Stimulated activated naive CD8-positive, alpha-beta T cell treated with anti-CD3 and anti-CD28 coated beads, Interleukin-15, Interleukin-2, amounts not matched to agents 100 U/mL and 50 U/mL, for 24 hours (primary cell): ENCODE data around the gene TMX1.

Source experiments
- ATAC-seq: fragments of 150-1000 bp; cut with Tn5 transposase; one replicate; pipeline ENCODE4 v1.10.0; 2021
- DNase-seq: peaks from one replicate; pipeline ENCODE4 v3.0.0; 2021

The TMX1 gene

DNA sequence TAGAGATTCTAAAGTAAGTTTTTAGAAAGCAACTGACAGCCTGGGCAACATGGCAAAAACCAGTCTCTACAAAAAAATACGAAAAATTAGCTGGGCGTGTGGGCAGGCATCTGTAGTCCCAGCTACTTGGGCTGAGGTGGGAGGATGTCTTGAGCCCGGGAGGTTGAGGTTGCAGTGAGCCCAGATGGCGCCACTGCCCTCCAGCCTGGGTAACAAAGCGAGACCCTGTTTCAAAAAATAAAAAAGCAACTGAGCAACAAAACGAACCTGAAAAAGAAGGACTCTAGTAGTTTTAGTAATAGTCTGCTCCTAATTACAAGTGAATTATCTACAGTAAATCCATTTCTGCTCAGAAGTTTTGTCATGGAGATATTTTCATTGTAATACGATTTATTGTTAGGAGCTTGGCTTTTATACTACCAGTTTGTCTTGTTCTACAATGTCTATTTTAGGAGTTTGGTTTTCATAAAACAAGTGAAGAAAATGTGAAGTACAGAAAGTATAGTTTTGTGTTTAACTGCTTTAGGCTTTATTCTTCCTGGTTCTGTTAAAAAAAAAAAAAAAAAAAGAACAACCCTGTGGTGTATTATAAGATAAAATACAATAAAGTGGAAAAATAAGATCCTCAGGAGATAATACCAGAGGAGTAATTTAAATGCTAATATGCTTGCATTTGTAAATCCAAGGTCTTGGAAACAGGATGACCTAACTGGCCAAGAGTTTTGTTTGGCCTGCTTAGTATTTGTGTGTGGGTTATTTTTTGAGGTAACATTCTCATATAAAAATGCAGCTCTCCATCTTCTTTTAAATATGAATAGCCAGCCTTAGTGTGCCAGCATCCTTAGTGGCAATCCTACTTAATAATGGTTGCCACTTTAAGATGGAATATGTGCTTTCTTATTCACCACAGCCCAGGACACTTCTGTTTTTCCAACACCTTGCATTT lies 2.8 kb downstream of the TMX1 start:
- DNase-seq: no peak
- ATAC-seq: no peak

DNA sequence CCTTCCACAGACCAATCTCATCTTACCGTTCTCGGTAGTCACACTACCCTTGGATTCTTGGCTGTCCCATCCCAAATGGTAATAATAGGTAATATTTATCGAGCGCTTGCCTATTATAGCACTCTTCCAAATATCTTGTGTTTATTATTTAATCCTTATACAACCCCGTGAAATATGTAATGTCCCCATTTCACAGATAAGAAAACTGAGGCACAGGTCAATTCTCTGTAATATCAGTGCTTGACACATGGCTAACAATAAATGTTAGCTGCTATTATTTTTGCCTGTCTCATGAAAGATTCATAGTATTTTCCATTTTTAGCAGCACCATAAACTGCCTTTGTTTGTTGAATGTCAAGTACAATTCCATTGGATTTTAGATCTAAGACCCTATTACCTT lies 4.5 kb downstream of the TMX1 start:
- ATAC-seq (no peak), DNase-seq (no peak)

DNA sequence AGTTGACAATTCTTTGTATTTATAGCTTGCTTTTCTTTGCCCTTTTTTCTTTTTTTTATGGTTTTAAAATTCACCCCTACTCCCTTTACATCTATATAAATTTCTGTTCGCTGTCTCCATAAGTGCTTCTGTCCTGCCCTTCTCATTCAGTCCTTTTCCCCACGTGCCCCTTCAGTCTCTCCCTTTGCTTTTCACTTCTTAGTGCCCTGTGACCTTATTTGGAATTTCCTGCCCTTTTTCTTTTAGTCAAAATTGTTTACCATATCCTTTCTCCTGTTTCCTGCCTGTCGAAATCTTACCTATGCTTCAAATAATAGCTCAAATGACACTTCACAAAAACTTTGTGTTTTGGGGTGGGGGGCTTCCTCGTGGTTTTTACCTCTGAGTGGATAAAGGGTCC lies 6.0 kb downstream of the TMX1 start:
- DNase-seq: no peak
- ATAC-seq: no peak

DNA sequence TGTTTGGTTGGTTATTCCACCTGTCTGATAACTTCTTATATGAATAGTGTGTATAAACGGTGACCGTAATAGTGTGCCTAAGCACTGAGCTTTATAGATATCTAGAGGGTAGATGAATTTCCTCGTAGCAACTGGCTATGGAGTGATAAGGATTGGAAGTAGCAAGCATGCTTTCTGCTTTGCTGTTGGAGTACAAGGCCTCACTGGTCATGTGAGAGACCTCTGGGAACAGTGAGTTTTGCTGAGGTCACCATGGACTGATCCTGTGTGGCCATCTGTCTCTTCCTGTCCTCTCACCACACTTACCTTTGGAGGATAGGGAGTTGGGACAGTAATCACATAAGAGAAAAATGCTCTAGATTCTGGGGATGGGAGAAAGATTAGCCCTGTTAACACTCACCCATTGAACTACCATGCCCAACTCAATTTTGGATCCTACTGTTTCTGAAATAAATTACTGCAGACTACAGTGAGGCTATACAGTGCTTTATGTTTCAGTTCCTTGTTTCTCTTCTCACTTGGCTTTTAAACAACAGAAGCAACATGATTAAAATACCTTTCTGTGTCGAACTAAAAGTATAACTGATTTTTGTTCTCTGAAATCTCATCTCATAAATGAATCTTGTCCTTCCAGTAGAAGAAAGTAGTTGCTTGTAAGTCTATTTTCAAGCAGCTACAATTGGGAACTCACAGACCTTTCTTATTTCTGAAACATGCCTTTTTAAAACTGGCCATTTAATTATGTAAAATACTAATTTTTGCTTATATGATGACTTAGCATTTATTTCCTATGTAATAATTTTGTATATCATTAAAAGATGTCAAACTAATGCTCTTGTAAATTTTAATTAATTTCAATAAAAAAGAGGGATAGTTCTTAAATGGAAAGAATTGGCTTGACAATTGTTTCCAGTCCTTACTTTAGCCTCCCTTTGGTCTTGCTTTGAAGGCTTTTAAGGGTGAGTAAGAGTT lies 8.3 kb downstream of the TMX1 start:
- no peak for ATAC-seq
- DNase-seq: no peak

DNA sequence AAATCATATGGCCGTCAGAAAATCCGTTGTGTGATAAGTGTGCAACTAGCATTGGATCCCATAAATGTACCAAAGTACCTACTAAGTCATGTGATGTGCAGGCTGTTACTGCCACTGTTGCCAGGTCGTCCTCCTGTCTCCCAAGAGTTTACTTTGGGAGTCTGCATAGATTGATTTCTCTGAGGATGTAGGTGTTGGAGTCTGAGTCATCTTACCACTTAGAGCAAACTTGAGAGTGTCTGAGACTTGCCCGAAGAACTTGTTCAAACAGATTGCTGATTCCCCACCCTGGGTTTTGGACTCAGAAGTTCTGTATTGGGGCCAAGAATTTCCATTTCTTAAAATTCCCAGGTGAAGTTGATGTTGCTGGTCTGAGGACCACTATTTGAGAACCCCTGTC lies 11.4 kb downstream of the TMX1 start:
- DNase-seq: no peak
- no peak for ATAC-seq

DNA sequence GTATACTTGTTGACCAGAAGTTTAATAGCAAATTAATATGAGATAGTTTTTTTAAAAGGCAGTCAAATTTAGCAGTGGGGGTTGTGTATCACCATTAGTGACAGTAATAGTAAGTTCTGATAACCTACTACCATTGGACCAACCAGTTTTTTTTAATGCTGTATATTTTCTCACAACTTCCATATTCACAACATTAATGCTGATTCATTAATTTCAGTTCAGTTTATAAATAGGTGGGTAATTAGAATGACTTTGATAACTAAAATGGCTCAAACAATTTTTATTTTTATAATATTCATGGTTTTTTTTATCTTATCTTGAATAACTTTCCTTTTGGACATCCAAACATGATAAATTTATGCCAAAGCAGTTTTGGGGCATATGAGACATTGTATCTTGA lies 13.8 kb downstream of the TMX1 start:
- no peak for ATAC-seq
- DNase-seq: no peak

DNA sequence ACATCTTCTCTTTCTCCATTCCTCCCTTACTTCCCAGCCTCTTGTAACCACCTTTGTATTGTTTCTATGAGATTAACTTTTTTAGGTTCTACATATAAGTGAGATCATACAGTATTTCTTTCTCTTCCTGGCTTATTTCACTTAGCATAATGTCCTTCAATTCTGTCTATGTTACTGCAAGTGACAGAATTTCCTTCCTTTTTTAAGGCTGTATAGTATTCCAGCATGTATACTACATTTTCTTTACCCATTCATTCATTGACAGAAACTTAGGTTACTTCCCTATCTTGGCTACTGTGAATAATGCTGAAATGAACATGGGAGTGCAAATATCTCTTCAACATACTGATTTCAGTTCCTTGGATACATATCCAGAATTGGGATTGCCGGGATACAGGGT lies 18.2 kb downstream of the TMX1 start:
- ATAC-seq: no peak
- no peak for DNase-seq

DNA sequence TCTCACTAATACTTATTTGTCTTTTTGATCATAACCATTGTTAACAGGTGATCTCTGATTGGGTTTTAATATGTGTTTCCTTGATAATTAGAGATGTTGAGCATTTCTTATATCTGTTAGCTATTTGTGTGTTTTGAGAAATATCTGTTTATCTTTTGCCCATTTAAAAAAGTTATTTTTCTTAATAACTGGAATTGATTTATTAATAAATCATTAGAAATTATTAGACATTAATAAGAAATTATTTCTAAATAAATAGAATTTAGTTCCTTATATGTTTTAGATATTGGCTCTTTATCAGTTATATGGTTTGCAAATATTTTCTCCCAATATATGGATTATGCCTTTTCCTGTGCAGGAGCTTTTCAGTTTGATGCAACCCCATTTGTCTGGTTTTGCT lies 18.7 kb downstream of the TMX1 start:
- ATAC-seq (no peak), DNase-seq (no peak)

DNA sequence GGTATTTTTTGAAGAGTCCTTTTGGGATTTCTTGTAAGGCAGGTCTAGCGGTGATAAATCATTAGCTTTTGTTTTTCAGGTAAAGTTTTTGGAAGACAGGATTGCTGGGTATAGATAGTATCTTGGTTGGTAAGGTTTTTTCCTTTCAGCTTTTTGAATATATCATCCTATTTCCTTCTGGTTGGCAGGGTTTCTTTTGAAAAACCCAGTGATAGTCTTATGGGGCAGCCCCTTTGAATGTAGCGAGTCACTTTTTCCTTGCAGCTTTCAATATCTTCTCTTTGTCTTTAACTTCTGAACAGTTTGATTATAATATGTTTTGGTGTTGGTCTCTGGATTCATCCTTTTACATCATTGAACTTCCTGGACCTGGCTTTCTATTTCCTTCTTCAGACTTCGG lies 20.2 kb downstream of the TMX1 start:
- DNase-seq (no peak), ATAC-seq (peak; percentile 84)

DNA sequence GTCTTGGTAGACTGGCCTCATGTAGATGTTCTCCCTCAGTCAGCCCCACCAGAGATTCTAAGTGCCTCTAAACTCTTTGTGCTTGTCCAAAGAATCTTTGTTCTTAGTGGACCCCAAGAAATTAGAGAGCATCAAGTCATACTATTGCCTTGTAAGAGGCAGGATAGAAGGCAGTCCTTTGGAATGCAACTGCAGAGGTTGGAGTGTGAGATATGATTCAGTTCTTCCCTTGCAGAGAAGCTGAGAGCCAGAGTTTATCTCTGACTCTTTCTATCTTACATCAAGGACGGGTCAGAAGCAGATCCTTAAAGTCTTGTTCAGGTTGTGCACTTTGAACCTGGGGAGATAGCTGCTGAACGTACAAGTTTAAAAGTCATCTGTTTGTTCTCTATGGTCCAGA lies 21.1 kb downstream of the TMX1 start:
- DNase-seq: no peak
- ATAC-seq: no peak

DNA sequence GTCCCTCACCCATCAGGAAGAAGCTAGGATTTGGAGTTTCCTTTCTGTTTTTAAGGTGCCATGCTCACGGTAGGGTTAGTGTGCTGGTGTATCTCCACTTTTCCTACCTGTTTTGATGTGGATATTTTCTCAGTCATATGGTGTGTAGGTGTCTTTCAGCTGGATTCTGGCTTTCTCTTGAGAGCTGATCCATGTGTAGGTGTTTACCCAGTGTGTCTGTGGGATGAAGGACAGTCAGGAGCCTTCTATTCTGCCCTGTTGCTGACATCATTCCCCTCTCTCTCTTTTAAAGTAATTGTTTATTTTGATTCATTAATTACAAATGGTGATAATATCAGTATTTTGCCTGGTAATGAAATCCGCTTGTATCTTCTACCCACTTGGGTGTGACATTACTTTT lies 22.8 kb downstream of the TMX1 start:
- no peak for ATAC-seq

DNA sequence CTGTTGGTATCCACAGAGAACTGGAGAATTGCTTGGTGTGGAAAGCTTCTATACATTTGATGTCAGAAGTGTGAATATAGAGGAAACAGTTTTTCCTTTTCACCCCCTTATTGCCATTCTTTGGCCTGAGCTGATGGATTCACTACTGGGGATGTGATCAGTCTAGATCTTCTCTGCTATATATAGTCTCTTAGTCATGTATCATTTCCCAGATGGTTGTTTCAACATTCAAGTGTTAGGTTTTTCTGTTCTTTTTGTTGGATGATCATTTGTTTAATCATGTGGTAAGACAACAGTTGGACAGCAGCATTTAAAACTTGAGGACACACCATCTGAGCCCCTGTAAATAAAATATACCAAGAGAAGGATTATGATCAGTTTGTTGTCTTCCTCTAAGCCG lies 29.6 kb downstream of the TMX1 start:
- DNase-seq (no peak), ATAC-seq (no peak)

More for the DNA sequence above, 22.8 kb downstream of the TMX1 start:
- DNase-seq: no peak

DNA sequence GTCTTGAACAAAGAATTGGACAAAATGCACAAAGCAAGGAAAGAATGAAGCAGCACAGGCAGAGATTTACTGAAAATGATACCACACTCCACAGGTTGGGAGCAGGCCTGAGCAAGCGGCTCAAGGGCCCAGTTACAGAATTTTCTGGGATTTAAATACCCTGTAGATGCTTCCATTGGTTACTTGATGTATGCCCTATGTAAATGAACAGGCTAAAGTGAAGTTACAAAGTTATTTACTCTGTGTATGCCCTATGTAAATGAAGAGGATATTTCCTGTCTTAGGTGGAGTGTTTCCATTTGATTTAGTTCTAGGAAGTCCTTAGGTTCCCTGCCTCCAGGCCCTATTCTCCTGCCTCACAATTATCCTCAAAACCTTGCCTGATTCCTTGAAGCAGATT lies 36.6 kb downstream of the TMX1 start:
- no peak for ATAC-seq
- no peak for DNase-seq

DNA sequence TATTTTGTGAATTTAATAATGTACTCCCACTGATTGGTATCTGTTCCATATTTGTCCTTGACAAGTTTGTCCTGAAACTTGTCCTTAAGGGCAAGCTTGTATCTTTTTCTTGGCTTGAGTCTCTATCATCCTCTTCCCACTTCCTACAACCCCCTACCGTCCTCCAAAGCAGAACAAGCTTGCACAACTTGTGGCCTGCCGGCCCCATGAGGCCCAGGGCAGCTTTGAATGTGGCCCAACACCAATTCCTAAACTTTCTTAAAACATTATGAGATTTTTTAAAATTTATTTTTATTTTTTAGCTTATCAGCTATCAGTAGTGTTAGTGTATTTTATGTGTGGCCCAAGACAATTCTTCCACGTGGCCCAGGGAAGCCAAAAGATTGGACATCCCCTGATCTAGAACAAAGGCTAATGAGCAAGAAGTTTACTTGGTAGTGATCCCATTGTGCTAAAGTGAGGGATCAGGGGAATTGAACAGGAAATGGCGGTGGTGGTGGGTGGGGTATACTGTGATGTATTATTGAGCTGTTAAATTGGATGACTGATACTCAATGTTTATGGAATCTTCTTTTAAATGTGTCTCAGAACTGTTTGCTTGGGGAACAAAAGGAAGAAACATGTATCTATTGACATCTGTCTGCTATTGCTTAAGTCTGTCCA lies 37.8 kb downstream of the TMX1 start:
- ATAC-seq (no peak), DNase-seq (no peak)

DNA sequence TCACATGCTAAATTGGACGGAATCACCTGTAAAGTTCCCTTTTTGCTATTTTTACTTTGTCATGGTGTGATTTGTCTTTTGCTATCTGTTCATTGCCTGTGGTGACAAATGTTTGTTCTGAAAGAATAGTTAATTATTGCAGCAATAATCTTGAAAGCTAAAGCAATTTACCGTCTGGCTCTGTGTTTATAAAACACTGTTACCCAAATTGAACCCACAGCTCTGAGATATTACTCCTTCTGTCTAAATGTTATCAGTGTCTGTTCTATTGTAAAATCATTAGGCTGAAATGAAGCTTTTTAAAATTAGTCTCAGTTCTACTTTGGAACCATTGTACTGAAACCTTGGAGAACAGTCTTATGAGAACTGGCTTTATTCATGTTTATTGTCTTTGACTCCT lies 42.5 kb downstream of the TMX1 start:
- DNase-seq (no peak), ATAC-seq (no peak)

DNA sequence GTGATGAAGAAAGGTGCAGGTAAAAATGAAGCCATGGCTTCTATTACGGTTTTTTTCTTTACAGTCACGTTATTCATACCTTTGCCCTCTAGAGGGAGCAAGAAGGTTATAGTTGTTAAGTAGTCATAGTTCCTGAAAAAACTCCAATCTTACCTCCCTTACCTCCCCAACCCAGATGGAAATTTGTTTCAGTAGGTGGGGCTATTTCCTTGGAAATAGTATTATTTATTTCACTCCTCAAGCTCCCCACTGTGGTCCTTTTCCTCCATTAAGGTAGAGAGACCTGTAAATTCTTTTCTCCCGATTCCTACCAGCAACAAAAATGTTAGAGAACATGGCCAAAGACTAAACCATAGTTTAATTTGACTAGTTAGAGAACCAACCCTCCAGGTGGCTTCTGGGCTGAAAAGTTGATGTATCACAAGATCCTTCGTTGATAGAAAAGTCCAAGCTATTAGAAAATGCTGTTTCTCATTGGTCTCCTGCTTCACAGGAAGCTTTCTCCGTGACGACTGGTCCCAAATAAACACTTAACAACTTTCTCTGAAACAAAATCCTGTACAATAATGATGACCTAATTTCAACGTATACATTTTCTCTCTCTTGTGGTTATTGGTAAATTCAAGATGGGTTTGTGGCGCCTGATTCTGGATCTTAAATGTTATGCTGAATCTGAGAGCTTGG lies 43.5 kb downstream of the TMX1 start:
- ATAC-seq: no peak

DNA sequence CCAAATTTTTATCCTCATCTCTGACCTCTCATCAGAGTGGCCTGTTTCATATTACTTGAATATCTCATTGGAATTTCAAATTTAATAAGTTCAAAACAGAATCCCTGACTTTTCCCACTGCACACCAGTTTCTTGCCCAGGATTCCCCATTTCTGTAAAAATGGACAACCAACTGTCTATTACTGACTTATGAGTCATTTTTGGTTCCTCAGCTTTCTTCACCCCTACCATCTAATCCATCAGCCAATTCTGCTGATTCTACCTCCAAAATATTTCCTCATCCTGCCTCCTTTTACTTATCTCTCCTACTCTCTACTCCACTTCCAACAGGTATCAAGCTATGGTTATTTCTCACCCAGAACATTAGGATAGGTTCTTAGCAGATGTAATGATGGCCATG lies 44.2 kb downstream of the TMX1 start:
- ATAC-seq (no peak), DNase-seq (no peak)

More for the DNA sequence above, 43.5 kb downstream of the TMX1 start:
- DNase-seq: no peak

DNA sequence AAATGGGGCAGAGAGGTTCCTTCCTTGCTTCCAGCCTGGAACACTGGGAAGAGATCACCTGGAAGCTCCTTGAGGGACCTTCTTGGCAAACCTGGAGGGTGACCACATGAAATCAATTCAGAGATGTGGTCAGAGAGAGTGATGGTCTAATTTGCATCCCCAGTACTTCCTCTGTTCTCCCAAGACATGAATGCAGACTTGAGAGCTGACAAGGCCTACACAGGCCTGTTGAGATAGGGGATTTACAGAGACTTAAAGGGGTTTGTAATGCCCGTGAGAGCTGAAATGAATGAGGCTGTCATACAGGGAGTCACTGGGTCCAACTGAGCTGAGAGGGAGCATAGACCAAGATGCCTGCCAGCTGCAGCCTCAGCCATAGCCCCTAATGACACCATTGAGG lies 45.1 kb downstream of the TMX1 start:
- DNase-seq (no peak), ATAC-seq (peak; percentile 28)

DNA sequence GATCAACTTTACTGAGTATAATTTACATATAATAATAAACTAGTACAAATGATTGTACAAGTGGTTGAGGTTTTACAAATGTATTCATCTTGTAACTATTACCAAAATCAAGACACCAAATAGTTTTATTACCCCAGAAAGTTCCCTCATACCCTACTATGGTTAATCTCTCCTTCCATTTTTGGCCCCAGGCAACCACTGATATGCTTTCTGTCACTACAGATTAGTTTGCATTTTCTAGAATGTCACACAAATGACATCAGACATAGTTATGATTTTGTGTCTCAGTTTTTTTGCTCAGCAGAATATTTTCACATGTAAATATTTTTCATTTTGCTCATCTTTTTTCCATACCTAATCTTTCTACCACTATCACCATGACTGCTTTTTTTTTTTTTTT lies 49.1 kb downstream of the TMX1 start:
- ATAC-seq (no peak), DNase-seq (no peak)

DNA sequence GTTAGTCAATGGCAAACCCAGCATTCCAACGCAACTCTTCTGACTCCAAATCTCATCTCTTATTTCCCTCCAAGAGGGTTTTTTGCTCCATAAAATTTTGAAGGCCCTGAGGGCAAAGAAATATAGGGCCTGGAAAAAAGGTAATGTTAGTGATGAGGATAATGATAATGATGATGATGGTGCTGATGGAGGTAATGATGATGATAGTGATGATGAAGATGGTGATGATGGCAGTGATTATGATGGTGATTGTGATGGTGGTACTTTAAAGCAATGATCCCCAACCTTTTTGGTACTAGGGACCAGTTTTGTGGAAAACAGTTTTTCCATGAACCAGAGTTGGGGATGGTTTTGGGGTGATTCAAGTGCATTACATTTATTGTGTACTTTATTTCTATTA lies 50.1 kb downstream of the TMX1 start:
- ATAC-seq (no peak), DNase-seq (no peak)

DNA sequence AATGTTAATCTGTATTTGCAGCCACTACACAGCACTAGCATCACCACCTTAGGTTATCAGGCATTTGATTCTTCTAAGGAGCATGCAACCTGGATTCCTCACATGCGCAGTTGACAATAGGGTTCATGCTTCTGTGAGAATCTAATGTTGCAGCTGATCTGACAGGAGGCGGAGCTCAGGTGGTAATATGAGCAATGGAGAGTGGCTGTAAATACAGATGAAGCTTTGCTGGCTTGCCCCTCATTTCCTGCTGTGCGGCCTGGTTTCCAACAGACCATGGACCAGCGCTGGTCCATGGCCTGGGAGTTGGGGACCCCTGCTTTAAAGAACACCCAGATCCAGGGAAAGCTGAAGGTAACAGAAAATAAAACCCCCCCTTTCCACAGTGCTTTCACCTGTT lies 51.0 kb downstream of the TMX1 start:
- ATAC-seq: no peak
- no peak for DNase-seq
